K562 (cell line): ENCODE results near the gene MYO7A. TPM values are rescaled to one million over a fixed set of nuclear protein-coding genes. Genes with fewer than 3 reads are reported as not detected.

Experiments used
- ATAC-seq: fragments of 200-7000 bp; cut with Tn5 transposase; 3 replicates; pipeline ENCODE4 v1.9.1; 2020; ENCODE audit warnings: moderate library complexity
- BruUV-seq: library from RNA; stranded (reverse); fragments of 400-500 nt; replicated peaks from 2 replicates; lab custom pipeline; 2021; lab: Mats Ljungman, UMichigan
- CTCF ChIA-PET: fragments of 300-600 bp; formaldehyde crosslinking; extraction: SDS; loops from one replicate; lab custom pipeline; 2021; ENCODE audit warnings: low intra/inter-chr PET ratio; lab: Yijun Ruan, JAX
- POLR2A ChIA-PET: fragments of 300-600, 350-650 bp; sonication (Branson Sonifier 250); formaldehyde crosslinking; extraction: SDS; loops from one replicate; lab custom pipeline; 2021; ENCODE audit warnings: antibody characterized with exemption, inconsistent platforms; lab: Yijun Ruan, JAX
- DNase-seq, 4 experiments: peaks; one replicate each; pipeline versions ENCODE4 v3.0.0 to v3.0.0-alpha.2; 2011 to 2018; ENCODE audit warnings: low spot score in 3 of 4, mixed read lengths in 3 of 4; ENCODE audit errors: extremely low read depth in 1 of 4
- FAIRE-seq: peaks from 2 replicates; lab custom pipeline; 2011; peaks lifted over from hg19 to GRCh38; lab: Jason Lieb, UNC
- H2AFZ ChIP-seq: 2 replicates; pipeline ENCODE4 v1.6.0; 2011; ENCODE audit warnings: low read depth, low read length, control low read depth, inconsistent platforms
- H3K27ac ChIP-seq: fragments of 200-600 bp; 3 replicates; pipeline ENCODE4 v1.8.0; 2011; ENCODE audit warnings: low read depth, mild to moderate bottlenecking, control low read depth, inconsistent platforms, low read length, moderate library complexity, mixed read lengths; ENCODE audit errors: extremely low read depth
- H3K27me3 ChIP-seq, 2 experiments: fragments of 300-600 bp in 1 of 2; 2 replicates in 1 of 2; 3 replicates in 1 of 2; pipeline versions ENCODE4 v1.6.0 to v1.8.0; 2011; ENCODE audit warnings: inconsistent platforms in 2 of 2, low read length in 2 of 2, mild to moderate bottlenecking in 1 of 2, mixed read lengths in 1 of 2, moderate library complexity in 1 of 2; ENCODE audit not compliant: control insufficient read depth in 2 of 2, insufficient read depth in 2 of 2
- H3K36me3 ChIP-seq: fragments of 300-600 bp; 3 replicates; pipeline ENCODE4 v1.8.0; 2011; ENCODE audit warnings: mild to moderate bottlenecking, low read length, inconsistent platforms; ENCODE audit not compliant: control insufficient read depth, insufficient read depth
- H3K4me1 ChIP-seq, 2 experiments: fragments of 200-600 bp in 1 of 2; replicated peaks in 1 of 2; 2 replicates in 1 of 2; 3 replicates in 1 of 2; pipeline versions ENCODE4 v1.5.1 to v1.8.0; 2011; ENCODE audit warnings: inconsistent platforms in 2 of 2, low read length in 2 of 2, mild to moderate bottlenecking in 1 of 2, mixed read lengths in 1 of 2, moderate library complexity in 1 of 2; ENCODE audit not compliant: control insufficient read depth in 2 of 2, insufficient read depth in 2 of 2
- H3K4me2 ChIP-seq: 2 replicates; pipeline ENCODE4 v1.6.1; 2011; ENCODE audit warnings: low read length, control low read depth, inconsistent platforms, mixed read lengths; ENCODE audit not compliant: insufficient read depth
- H3K4me3 ChIP-seq: fragments of 200-600 bp; sonication (generic), shearing (Covaris generic); 2 replicates; pipeline ENCODE4 v1.5.1; 2016; ENCODE audit warnings: control low read depth, inconsistent platforms
- H3K79me2 ChIP-seq: fragments of 200-600 bp; 3 replicates; pipeline ENCODE4 v1.8.0; 2011; ENCODE audit warnings: low read length, inconsistent platforms; ENCODE audit not compliant: control insufficient read depth, insufficient read depth
- H3K9ac ChIP-seq, 2 experiments: 2 replicates each; pipeline versions ENCODE4 v1.6.0 to v1.6.1; 2011; ENCODE audit warnings: low read depth in 2 of 2, low read length in 2 of 2, control low read depth in 1 of 2, inconsistent platforms in 1 of 2, mild to moderate bottlenecking in 1 of 2, mixed read lengths in 1 of 2; ENCODE audit not compliant: insufficient read depth in 1 of 2
- H3K9me1 ChIP-seq: one replicate; pipeline ENCODE4 v1.6.0; 2011; ENCODE audit warnings: inconsistent platforms, mild to moderate bottlenecking, low read length, moderate library complexity; ENCODE audit not compliant: control insufficient read depth, insufficient read depth
- H3K9me3 ChIP-seq: replicated peaks from 2 replicates; pipeline ENCODE4 v1.5.1; 2011; ENCODE audit warnings: low read depth, low read length, inconsistent platforms; ENCODE audit not compliant: control insufficient read depth, insufficient read depth
- H4K20me1 ChIP-seq: replicated peaks from 2 replicates; pipeline ENCODE4 v1.6.1; 2011; ENCODE audit warnings: low read length, inconsistent platforms, mixed read lengths; ENCODE audit not compliant: control insufficient read depth, insufficient read depth
- BRCA1 ChIP-seq, 2 experiments: fragments of 450-650 bp in 1 of 2; sonication (generic) in 1 of 2; formaldehyde crosslinking in 1 of 2; IDR thresholded peaks; 2 replicates each; pipeline versions ENCODE4 v1.5.0 to v1.6.1; 2017 to 2020; ENCODE audit warnings: mild to moderate bottlenecking in 1 of 2, missing genetic modification reagents in 1 of 2
- ETV1 ChIP-seq: fragments of 450-650 bp; conservative IDR thresholded peaks from 2 replicates; pipeline ENCODE4 v1.6.1; 2016; ENCODE audit warnings: missing genetic modification characterization, control low read depth, low read depth, missing compliant biosample characterization
- NR1H2 ChIP-seq: sonication (generic); formaldehyde crosslinking; IDR thresholded peaks from 2 replicates; pipeline ENCODE4 v1.4.0; 2020; ENCODE audit warnings: mild to moderate bottlenecking, missing genetic modification reagents
- POLR2B ChIP-seq: fragments of 450-650 bp; IDR thresholded peaks from 2 replicates; pipeline ENCODE4 v1.6.1; 2018; ENCODE audit warnings: low read depth; ENCODE audit not compliant: partially characterized antibody
- PTRF ChIP-seq: fragments of 450-650 bp; IDR thresholded peaks from 2 replicates; pipeline ENCODE4 v1.6.1; 2016; ENCODE audit warnings: mild to moderate bottlenecking, missing genetic modification characterization, missing compliant biosample characterization
- TEAD1 ChIP-seq, 2 experiments: fragments of 450-650 bp in 1 of 2; sonication (generic) in 1 of 2; formaldehyde crosslinking; IDR thresholded peaks; 2 replicates each; pipeline versions ENCODE4 v1.4.0 to v1.8.0; 2020 to 2022; ENCODE audit warnings: mild to moderate bottlenecking in 2 of 2, missing genetic modification reagents in 1 of 2
- ZNF121 ChIP-seq: sonication (generic); formaldehyde crosslinking; conservative IDR thresholded peaks from 2 replicates; pipeline ENCODE4 v1.8.0; 2022; ENCODE audit warnings: missing genetic modification reagents
- ZNF445 ChIP-seq: fragments of 250-450 bp; sonication (Bioruptor Pico); IDR thresholded peaks from 2 replicates; pipeline ENCODE4 v1.4.0; 2020; ENCODE audit warnings: low read depth, mild to moderate bottlenecking, moderate library complexity
- WGBS: fragments of 100-300 bp; shearing (Covaris generic); methylation state at CpG from one replicate; pipeline ENCODE4 v1.1.6; 2016; ENCODE audit warnings: low coverage, mixed read lengths; ENCODE audit not compliant: insufficient coverage; ENCODE audit errors: missing lambda C conversion rate; 5-methylcytosine and 5-hydroxymethylcytosine counted together
- in situ Hi-C: fragments of 300-500 bp; cut with MboI; formaldehyde crosslinking; loops from 4 replicates; pipeline ENCODE4 v1.15.0; 2018; ENCODE audit warnings: inconsistent platforms, mixed read lengths
- intact Hi-C: fragments of 100-400 bp; cut with micrococcal nuclease; formaldehyde crosslinking; loops from 2 replicates; pipeline ENCODE4 v1.14.2; 2022
- polyA plus RNA-seq, 8 experiments: library from polyadenylated mRNA; depleted of rRNA in 4 of 8; stranded (reverse) in 5 of 8; unstranded in 3 of 8; fragments of >200 nt; fragmentation: Nextera tagmentation in 2 of 8; fragmentation: Illumina TruSeq in 1 of 8; extraction: Ambion mirVana in 2 of 8; extraction: Trizol in 1 of 8; gene quantifications; 2 replicates each; pipeline versions ENCODE4 v1.2.1 to v1.2.3, GENCODE V29; 2011 to 2014; ENCODE audit warnings: inconsistent platforms in 1 of 8, missing spikeins in 1 of 8
- total RNA-seq, 7 experiments: library from RNA; depleted of rRNA in 6 of 7; stranded (reverse); fragments of >200 nt in 6 of 7; fragmentation: Illumina TruSeq in 2 of 7; extraction: Trizol in 2 of 7; gene quantifications; 2 replicates each; pipeline versions ENCODE4 v1.2.1 to v1.2.3, GENCODE V29; 2011 to 2021; ENCODE audit warnings: low replicate concordance in 1 of 7

MYO7A gene
- total and polyA plus RNA-seq, 9 of the 15 experiments (the other 6 are each of a cell fraction or from before 2014, with no cell fraction given) = 0.01 to 0.11 (median 0.07) TPM; not detected in 1

DNA sequence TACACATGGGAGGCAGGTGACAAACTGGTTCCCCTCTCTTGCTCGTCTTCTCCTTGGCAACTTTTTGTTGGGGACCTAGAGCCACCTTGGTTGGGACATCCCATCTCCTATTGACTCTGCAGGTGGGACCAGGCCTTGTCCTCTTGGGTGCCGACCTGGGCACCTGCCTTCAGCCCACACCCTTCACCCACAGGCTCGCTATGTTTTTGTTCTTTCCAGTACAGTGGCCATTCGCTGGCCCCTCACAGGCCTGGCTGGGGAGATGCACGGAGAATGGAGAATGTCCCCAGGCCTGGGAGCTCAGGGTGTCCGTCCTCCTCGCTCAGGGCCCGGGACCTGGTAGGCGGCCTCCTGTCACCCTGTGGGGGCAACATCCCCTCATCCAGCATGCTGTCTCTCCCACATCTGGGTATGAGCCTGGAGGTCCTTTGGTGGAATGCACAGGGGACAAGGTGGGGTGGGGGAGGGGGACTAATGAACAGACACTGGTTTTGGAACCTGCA, 40.3 kb upstream of the MYO7A start:
- ChIA-PET POLR2A (interaction anchor here (0.8 kb wide), 1 partner anchor 194 kb away, joined by 6 read pairs; no protein-coding TSS in a partner anchor), CTCF (no interaction called here)
- peaks cover 0 to 15% of the 10 kb centered on the region in 2 experiments; a peak in 3 of 5 replicates for H3K4me1 ChIP-seq
- H4K20me1 ChIP-seq = peaks cover 4% of the 10 kb centered on the region; the same call in 1 of the 2 replicates
- ATAC-seq (no peak), DNase-seq (no peak), FAIRE-seq (no peak)
- H3K9me1 ChIP-seq = no peaks in the 10 kb centered on the region
- 21% methylated on average over 4 of the region's 9 CpGs for WGBS
- no peak overlapping the region for H3K4me3 ChIP-seq
- H3K4me2 ChIP-seq = no peak overlapping the region
- BruUV-seq = no TSS peak
- H3K27ac ChIP-seq = no peak overlapping the region
- TF ChIP-seq TEAD1 (CRISPR knock-in tag; IDR thresholded peaks at IDR 0.05) = no peak
- TF ChIP-seq NR1H2 (CRISPR knock-in tag) = no peak
- TF ChIP-seq ETV1 (tag) = no peak
- no peak for TF ChIP-seq PTRF (tag)
- no peak for TF ChIP-seq ZNF121 (CRISPR knock-in tag)
- no peak for TF ChIP-seq POLR2B
- no peak for TF ChIP-seq ZNF445 (CRISPR knock-in tag)
- no peak for TF ChIP-seq BRCA1 (IDR thresholded peaks at IDR 0.05)
- no peak for TF ChIP-seq BRCA1 (CRISPR knock-in tag; IDR thresholded peaks at IDR 0.05)
- H3K9me3 ChIP-seq = no peaks in the 10 kb centered on the region
- in situ Hi-C loops (no loop called here), intact Hi-C loops (no loop called here)
- H3K9ac ChIP-seq = no peak overlapping the region
- no peaks in the 10 kb centered on the region for H3K36me3 ChIP-seq
- no peak overlapping the region for H2AFZ ChIP-seq
- no peaks in the 10 kb centered on the region for H3K79me2 ChIP-seq
- H3K27me3 ChIP-seq = peaks cover 0 to 27% of the 10 kb centered on the region in 2 experiments; a peak in 2 of 5 replicates
